Heart left ventricle (tissue), 16 donors: Measurements from ENCODE around the gene FBXW5. TPM values are rescaled to one million over a fixed set of nuclear protein-coding genes. Genes with fewer than 3 reads are reported as not detected.

Experiments
- ATAC-seq, 4 donors: fragments of 200-7000 bp; cut with Tn5 transposase; one replicate each; pipeline ENCODE4 v1.9.1; 2020 to 2022; ENCODE audit warnings: moderate library complexity in 4 of 4, mild to moderate bottlenecking in 3 of 4, moderate number of reproducible peaks in 1 of 4
- DNase-seq, 5 donors: peaks; one replicate each; pipeline ENCODE4 v3.0.0-alpha.2; 2020
- H3K27ac ChIP-seq, 12 donors: fragments of 200-600 bp; sonication (generic) in 4 of 12; one replicate each; pipeline versions ENCODE4 v1.5.0 to v1.8.0; 2016 to 2022; ENCODE audit warnings: mild to moderate bottlenecking in 2 of 12
- H3K27me3 ChIP-seq, 9 donors: fragments of 200-600 bp; sonication (generic) in 2 of 9; one replicate each; pipeline versions ENCODE4 v1.5.1 to v1.8.0; 2016 to 2022; ENCODE audit warnings: mild to moderate bottlenecking in 3 of 9
- H3K36me3 ChIP-seq, 9 donors: fragments of 200-600 bp; sonication (generic) in 2 of 9; one replicate each; pipeline versions ENCODE4 v1.5.0 to v1.8.0; 2018 to 2022; ENCODE audit warnings: mild to moderate bottlenecking in 2 of 9
- H3K4me1 ChIP-seq, 12 donors: fragments of 200-600 bp; sonication (generic) in 4 of 12; one replicate each; pipeline versions ENCODE4 v1.5.0 to v1.8.0; 2016 to 2022; ENCODE audit warnings: mild to moderate bottlenecking in 3 of 12
- H3K4me3 ChIP-seq, 12 donors: fragments of 200-600 bp; sonication (generic) in 4 of 12; one replicate each; pipeline versions ENCODE4 v1.5.0 to v1.8.0; 2017 to 2022; ENCODE audit warnings: mild to moderate bottlenecking in 9 of 12, moderate library complexity in 4 of 12
- H3K9me3 ChIP-seq, 12 donors: fragments of 200-600 bp; sonication (generic) in 4 of 12; one replicate each; pipeline versions ENCODE4 v1.5.0 to v1.8.0; 2016 to 2022; ENCODE audit warnings: mild to moderate bottlenecking in 1 of 12
- CTCF ChIP-seq, 12 donors: fragments of 200-600 bp; sonication (generic) in 4 of 12; IDR thresholded peaks; one replicate each; pipeline versions ENCODE4 v1.5.0 to v1.8.0; 2018 to 2022; ENCODE audit warnings: antibody characterized with exemption in 12 of 12, mild to moderate bottlenecking in 5 of 12
- POLR2A ChIP-seq, 2 donors: fragments of 450-650 bp; IDR thresholded peaks; one replicate each; pipeline ENCODE4 v1.6.1; 2017; ENCODE audit warnings: antibody characterized with exemption in 2 of 2, mild to moderate bottlenecking in 2 of 2, moderate library complexity in 2 of 2
- WGBS, 4 donors: extraction: QIAGEN DNeasy Blood & Tissue Kit in 2 of 4; methylation state at CpG; one replicate each; pipeline versions ENCODE4 v1.1.5 to v1.1.7; 2013 to 2018; 5-methylcytosine and 5-hydroxymethylcytosine counted together
- intact Hi-C, 10 donors: fragments of 100-400 bp; cut with DNase I; formaldehyde crosslinking; loops; one replicate each; pipeline versions ENCODE4 v1.11.1 to v1.14.2; 2022
- polyA plus RNA-seq, 2 donors: library from polyadenylated mRNA; stranded (reverse); fragments of 200-250 nt; gene quantifications; one replicate each; pipeline ENCODE4 v1.2.3, GENCODE V29; 2013
- total RNA-seq, 9 donors: library from RNA; depleted of rRNA in 2 of 9; stranded (reverse); fragments of >200 nt in 2 of 9; fragmentation: NEBNext Ultra II Directional in 3 of 9; extraction: Animal tissue kit (Norgen Biotek cat#: 25700) in 3 of 9; gene quantifications; one replicate each; pipeline versions ENCODE4 v1.1.0 to v1.2.4, GENCODE V29; 2016 to 2023
- donor health status: ischemic (EF 13 %, LVEDD 7.1; RV severe dilation, severe dysfunction).
- donor health status: healthy with polysubstance abuse.
- donor health status: DM: no; HTN: yes; CAD: no.
- donor health status: DM: no; HTN: no; CAD: no.
- donor health status: ischemic (EF 25% LVEDD 6.9; RV normal size, moderate dysfunction).
- donor health status: ischemic (EF 25% LVEDD 5.7; RV mildly dilated, moderate dysfunction).
- donor health status: healthy.
- donor health status: DM: yes; HTN: yes; CAD: no.
- donor health status: ischemic (EF 35%, LVEDD 5.7; RV mildly dilated, moderate dysfunction).
- donor health status: nonischemic (EF 11% LVEDD 7.7; RV severe dilation, severe dysfunction).
- donor health status: DM: yes; HTN: yes; CAD: no.
- donor health status: PGD.
- donor health status: ischemic (EF 29% LVEDD 5.4; RV normal size, mild dysfunction).
- donor health status: nonischemic (EF 23%, LVEDD 6.1; RV moderate dilation, normal function).

The FBXW5 gene
- total and polyA plus RNA-seq, 11 donors, result 110 to 388 (median 148) TPM

- intact Hi-C loops, result loop anchor here in 5 of 10 donors (1.0 to 5.0 kb wide), 4 partner anchors 35 to 48 kb away; partner anchors contain the start of genes C8G (in 3 of the 5), ABCA2 (in 1 of the 5), FBXW5 (in 1 of the 5) and LCN12 (in 1 of the 5)
- H3K36me3 ChIP-seq, result peaks cover 0 to 9% (median 3%) of the 10 kb centered on the region in 9 donors
- H3K4me3 ChIP-seq, result peak within 1 kb of the TSS; percentile 60 to 98 (median 82)
- H3K9me3 ChIP-seq, result peaks cover 0 to 10% (median 0%) of the 10 kb centered on the region in 12 donors
- DNase-seq (peak; percentile 94 to 97 (median 95)), ATAC-seq (peak; percentile 89 to 94 (median 94))
- 0 to 1% (median 1%) methylated on average over 11 to 92 of the region's 92 CpGs for WGBS, 4 donors
- peaks cover 0 to 28% (median 0%) of the 10 kb centered on the region in 9 donors for H3K27me3 ChIP-seq
- TF ChIP-seq CTCF (IDR thresholded peaks at IDR 0.05) (no peak), POLR2A (IDR thresholded peaks at IDR 0.05) (peak in 1 of 2 donors; percentile 47)
- peaks cover 3 to 55% (median 31%) of the 10 kb centered on the region in 12 donors for H3K4me1 ChIP-seq
- H3K27ac ChIP-seq, result peak within 1 kb of the TSS; percentile 8 to 91 (median 87)
Observed at GRCh38 chr9:136991993-136992818, 47.7 kb upstream of the FBXW5 start, which contains the start of gene PAXX. TSS of gene PAXX (plus strand) at chr9:136992422. CDS start at chr9:136992444, 22 bp downstream.

GRCh38 chr9:136990242-136990911 lies 45.8 kb upstream of the FBXW5 start:
- intact Hi-C loops, result loop anchor here in 4 of 10 donors (5.0 kb wide), 3 partner anchors 37 to 43 kb away; partner anchors contain the start of genes C8G (in 3 of the 4), ABCA2 (in 1 of the 4) and LCN12 (in 1 of the 4)
- TF ChIP-seq CTCF (IDR thresholded peaks at IDR 0.05) (no peak), POLR2A (IDR thresholded peaks at IDR 0.05) (no peak)
- Histone ChIP-seq H3K9me3 (peaks cover 0 to 10% (median 0%) of the 10 kb centered on the region in 12 donors), H3K4me3 (no peak overlapping the region), H3K36me3 (peaks cover 0 to 9% (median 3%) of the 10 kb centered on the region in 9 donors), H3K4me1 (peaks cover 3 to 42% (median 23%) of the 10 kb centered on the region in 12 donors), H3K27me3 (peaks cover 0 to 28% (median 0%) of the 10 kb centered on the region in 9 donors), H3K27ac (no peak overlapping the region)
- no peak for DNase-seq
- 85 to 89% (median 88%) methylated on average over 10 of the region's 10 CpGs for WGBS, 4 donors
- no peak for ATAC-seq

GRCh38 chr9:136988872-136989271 lies 44.3 kb upstream of the FBXW5 start:
- Histone ChIP-seq H3K4me1 (peaks cover 0 to 39% (median 19%) of the 10 kb centered on the region in 12 donors), H3K27me3 (peaks cover 0 to 30% (median 6%) of the 10 kb centered on the region in 9 donors), H3K4me3 (no peak overlapping the region), H3K27ac (no peak overlapping the region), H3K36me3 (peaks cover 0 to 7% (median 2%) of the 10 kb centered on the region in 9 donors), H3K9me3 (peaks cover 0 to 10% (median 0%) of the 10 kb centered on the region in 12 donors)
- no peak for DNase-seq
- TF ChIP-seq POLR2A (IDR thresholded peaks at IDR 0.05) (no peak), CTCF (IDR thresholded peaks at IDR 0.05) (no peak)
- intact Hi-C loops, result no loop called here
- ATAC-seq, result no peak
- 92 to 98% (median 96%) methylated on average over 4 of the region's 4 CpGs for WGBS, 4 donors
